Subcutaneous adipose tissue (tissue), 4 donors: Measurements from ENCODE around the gene ROBO4. TPM values are rescaled to one million over a fixed set of nuclear protein-coding genes. Genes with fewer than 3 reads are reported as not detected.

Experiments used
- CTCF ChIP-seq: fragments of 450-650 bp; IDR thresholded peaks from one replicate; pipeline ENCODE4 v1.5.1; 2016; ENCODE audit warnings: low read depth, mild to moderate bottlenecking, control low read depth, antibody characterized with exemption, moderate library complexity
- total RNA-seq, 4 donors: library from RNA; depleted of rRNA; stranded (reverse); fragments of >200 nt; gene quantifications; one replicate each; pipeline ENCODE4 v1.1.0, GENCODE V29; 2016

The ROBO4 gene
- total RNA-seq, 4 donors from 2014 or later: 17.5 to 152 (median 21.0) TPM

- no peak for TF ChIP-seq CTCF
Measured at GRCh38 chr11:124889191-124890091, 8.2 kb downstream of the ROBO4 start.

- no peak for TF ChIP-seq CTCF
Measured at GRCh38 chr11:124887667-124888013, 10.0 kb downstream of the ROBO4 start.

GRCh38 chr11:124886978-124887666, 10.5 kb downstream of the ROBO4 start:
- no peak for TF ChIP-seq CTCF

GRCh38 chr11:124886476-124886875, 11.2 kb downstream of the ROBO4 start:
- no peak for TF ChIP-seq CTCF

GRCh38 chr11:124884869-124885479, 12.7 kb downstream of the ROBO4 start:
- no peak for TF ChIP-seq CTCF

- TF ChIP-seq CTCF: no peak
Measured at GRCh38 chr11:124884340-124884739, 13.3 kb downstream of the ROBO4 start.
